Fibroblast of skin of right biceps (primary cell): ENCODE results near the gene ACAP3.
A peak's percentile ranks its signal among the peaks of the same experiment; 100 is the strongest.

Source experiments
- DNase-seq: peaks from one replicate; pipeline ENCODE4 v3.0.0-alpha.2; 2013

Gene ACAP3

DNA sequence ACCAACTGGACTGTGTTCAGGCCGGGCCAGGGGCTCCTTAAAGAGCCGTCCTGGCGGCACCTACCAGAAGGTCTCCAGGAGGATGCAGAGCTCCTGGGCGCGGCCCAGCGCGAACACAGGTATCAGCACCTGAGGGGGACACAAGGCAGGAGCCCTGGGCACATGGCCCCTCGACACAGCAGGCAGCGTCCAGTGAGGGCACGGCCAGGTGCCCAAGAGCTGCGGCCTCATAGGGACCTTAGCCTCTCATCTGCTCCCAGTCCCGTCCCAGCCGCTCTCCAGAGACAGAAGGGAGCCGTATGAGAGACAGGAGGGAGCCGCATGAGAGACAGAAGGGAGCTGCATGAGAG lies 6.5 kb upstream of the ACAP3 start:
- no peak for DNase-seq

GRCh38 chr1:1313500-1314236 lies 5.9 kb upstream of the ACAP3 start:
- DNase-seq = no peak

GRCh38 chr1:1312450-1313314 lies 5.0 kb upstream of the ACAP3 start:
- no peak for DNase-seq

GRCh38 chr1:1311107-1312104 lies 3.7 kb upstream of the ACAP3 start:
- no peak for DNase-seq

DNA sequence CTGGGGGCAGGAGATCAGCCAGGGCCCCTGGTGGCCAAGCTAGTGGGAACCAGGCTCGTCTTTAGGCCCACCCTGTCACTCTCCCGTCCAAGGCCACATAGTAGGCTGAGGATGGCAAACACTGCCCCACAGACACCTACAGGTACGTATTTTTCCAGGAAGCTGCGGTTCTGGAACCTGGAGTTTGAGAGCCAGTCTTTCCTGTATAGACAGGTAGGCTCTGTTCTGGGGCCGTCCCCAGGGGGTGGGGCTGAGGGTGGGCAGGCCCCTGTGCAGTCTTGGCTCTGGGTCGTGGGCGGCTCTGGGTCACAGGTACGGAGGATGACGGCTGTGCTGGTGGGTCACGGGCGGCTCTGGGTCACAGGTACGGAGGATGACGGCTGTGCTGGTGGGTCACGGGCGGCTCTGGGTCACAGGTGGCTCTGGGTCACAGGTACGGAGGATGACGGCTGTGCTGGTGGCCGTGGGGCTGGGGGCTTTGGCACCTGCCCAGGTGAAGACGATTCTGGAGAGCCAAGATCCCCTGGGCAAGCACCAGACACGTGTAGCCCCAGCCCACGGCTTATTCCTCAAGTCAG lies 2.8 kb upstream of the ACAP3 start:
- DNase-seq = no peak

- DNase-seq = no peak
Observed at GRCh38 chr1:1310109-1310385, 2.3 kb upstream of the ACAP3 start.

GRCh38 chr1:1309251-1310108 lies 1.8 kb upstream of the ACAP3 start:
- DNase-seq = no peak

DNA sequence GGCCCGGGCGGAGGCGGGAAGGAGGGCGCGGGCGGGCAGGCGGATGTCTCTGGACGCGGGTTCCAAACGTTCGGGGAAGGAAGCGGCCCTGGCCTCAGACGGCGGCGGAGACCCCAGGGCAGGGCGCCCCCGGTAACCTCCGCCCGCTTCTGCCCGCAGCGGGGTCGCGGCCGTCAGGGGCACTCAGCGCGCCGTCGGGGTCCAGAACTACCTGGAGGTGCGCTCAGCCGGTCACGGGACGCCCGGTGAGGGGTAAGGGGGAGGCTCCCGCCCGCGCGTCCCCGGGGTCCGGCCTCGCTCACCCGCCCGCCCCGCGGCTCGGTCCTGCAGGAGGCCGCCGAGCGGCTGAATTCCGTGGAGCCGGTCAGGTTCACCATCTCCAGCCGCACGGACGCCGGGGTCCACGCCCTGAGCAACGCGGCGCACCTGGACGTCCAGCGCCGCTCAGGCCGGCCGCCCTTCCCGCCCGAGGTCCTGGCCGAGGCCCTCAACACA lies 1.1 kb upstream of the ACAP3 start:
- no peak for DNase-seq

GRCh38 chr1:1307261-1307922 lies 338 bp downstream of the ACAP3 start:
- no peak for DNase-seq

DNA sequence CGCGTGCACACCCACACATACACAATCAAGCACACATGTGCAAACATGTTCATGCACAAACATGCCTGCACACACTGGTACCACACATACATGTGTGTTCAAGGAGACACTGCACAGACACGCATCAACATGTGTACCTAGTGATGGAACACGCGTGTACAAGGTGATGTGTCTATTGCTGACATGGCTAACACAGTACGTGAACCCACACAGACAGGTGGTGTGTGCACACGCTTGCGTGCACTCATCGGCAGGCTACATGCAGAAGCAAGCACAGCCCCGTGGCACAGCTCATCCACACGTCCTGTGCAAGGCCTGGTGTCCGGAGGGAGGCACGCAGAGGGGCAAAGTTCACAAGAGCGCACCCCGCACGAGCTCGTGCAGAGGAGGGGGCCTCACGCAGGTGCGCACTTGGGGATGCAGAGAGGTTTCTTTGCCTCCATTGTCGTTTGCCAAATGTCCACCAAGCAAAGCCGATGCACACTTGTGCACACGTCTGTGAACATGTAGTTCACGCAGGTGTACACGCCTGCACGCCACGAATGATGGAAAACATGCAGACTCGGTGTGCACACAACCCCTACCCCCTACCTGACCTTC lies 969 bp downstream of the ACAP3 start:
- no peak for DNase-seq

GRCh38 chr1:1306070-1306660 lies 1.6 kb downstream of the ACAP3 start:
- peak; percentile 43 for DNase-seq

DNA sequence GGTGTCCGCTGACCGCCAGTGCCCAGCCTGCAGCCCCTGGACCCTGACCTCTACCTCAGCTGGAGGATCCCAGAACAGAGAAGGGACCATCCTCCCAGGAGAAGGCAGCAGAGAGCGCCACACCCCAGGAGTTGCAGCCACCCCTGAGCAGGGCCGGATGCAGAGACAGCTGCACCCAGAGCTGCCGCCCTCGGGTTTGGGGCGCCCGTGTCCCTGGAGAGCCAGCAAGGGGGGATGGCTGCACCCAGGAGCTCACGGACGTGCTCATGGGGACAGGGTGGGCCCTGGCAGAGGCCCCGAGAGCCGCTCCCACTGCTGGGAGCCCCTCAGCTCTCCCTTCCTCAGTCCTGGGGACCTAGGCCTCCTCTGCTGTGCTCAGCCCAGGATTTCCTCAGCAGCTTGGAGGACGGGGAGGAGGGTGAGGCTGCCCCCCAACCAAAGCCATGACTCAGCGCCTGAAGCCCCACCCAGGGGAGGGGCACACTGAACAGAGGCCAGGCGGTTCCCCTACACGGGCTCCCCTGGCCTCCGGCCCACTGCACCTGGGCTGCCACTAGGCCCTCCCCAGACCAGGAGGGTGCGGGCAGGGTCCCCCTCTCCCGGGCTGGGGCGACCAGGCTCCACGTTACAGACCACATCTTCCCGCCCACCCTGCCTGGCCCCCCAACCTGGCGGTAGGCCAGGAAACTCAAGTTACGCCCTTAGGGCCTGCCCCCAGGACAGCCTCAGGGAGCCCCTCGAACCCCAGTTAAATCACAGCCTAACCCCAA lies 2.2 kb downstream of the ACAP3 start:
- peak; percentile 86 for DNase-seq

- peak; percentile 86 for DNase-seq
Observed at GRCh38 chr1:1304331-1305299, 3.1 kb downstream of the ACAP3 start.

DNA sequence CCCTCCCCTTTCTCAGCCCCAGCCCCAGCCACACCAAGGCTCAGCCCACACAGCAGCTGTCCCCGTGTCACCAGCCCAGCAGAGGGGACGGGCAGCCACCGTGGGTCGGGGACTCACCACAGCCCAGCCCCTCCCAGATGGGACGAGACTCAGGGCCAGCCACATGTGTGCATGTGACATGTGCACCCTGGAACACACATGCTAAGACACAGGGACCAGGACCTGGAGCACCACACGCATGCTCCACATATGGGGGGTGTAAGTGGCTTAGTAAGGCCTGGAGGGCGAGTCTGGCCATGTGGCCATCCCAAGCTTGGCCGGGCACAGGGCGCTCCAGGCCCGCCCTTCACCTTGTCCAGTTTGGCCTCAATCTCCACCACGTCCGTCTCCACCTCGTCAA lies 4.0 kb downstream of the ACAP3 start:
- DNase-seq = no peak

GRCh38 chr1:1302951-1303509 lies 4.7 kb downstream of the ACAP3 start:
- no peak for DNase-seq

DNA sequence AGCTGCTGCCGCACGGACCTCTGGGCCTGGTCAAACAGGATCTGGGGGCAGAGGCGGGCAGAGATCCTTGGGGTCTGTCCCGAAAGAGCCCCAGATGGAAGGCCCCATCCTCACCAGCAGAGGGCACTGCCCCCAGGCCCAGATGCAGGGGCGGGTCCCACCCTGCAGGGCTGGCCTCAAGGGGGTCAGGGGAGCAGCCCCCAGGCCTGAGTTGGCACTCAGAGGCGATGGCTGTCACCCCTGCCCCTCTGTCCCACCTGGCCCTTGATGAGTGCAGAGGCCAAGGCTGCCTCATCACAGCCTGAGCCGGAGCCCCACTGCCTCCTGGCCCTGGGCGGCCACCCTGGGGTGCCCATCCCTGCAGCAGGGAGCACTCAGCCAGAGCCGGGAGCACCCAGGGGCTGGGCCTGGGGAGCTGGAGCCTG lies 5.7 kb downstream of the ACAP3 start:
- DNase-seq = no peak

- no peak for DNase-seq
Observed at GRCh38 chr1:1300352-1300739, 7.4 kb downstream of the ACAP3 start.
